A673 (cell line): Measurements from ENCODE around the gene MGAT5. TPM values are rescaled to one million over a fixed set of nuclear protein-coding genes. Genes with fewer than 3 reads are reported as not detected.

Source experiments
- BruUV-seq: library from RNA; stranded (reverse); fragments of 400-500 nt; replicated peaks from 2 replicates; lab custom pipeline; 2021; lab: Mats Ljungman, UMichigan
- CTCF ChIA-PET: fragments of 300-600 bp; sonication (Branson Sonifier 250); formaldehyde crosslinking; loops from one replicate; lab custom pipeline; 2022; ENCODE audit warnings: antibody characterized with exemption; lab: Charles Lee
- POLR2A ChIA-PET: fragments of 300-600 bp; sonication (Branson Sonifier 250); formaldehyde crosslinking; loops from one replicate; lab custom pipeline; 2022; ENCODE audit warnings: antibody characterized with exemption; ENCODE audit not compliant: low non-redundant PET; lab: Charles Lee
- DNase-seq: peaks from one replicate; pipeline ENCODE4 v3.0.0-alpha.2; 2015; ENCODE audit warnings: low spot score
- H3K27ac ChIP-seq: fragments of 200-600 bp; sonication (generic); 2 replicates; pipeline ENCODE4 v1.5.1; 2016; ENCODE audit warnings: mixed run types, low read depth, mild to moderate bottlenecking, mixed read lengths, antibody characterized with exemption, low read length; ENCODE audit not compliant: poor library complexity, severe bottlenecking
- H3K27me3 ChIP-seq: fragments of 200-600 bp; sonication (generic); replicated peaks from 2 replicates; pipeline ENCODE4 v1.6.1; 2017; ENCODE audit warnings: mixed run types, low read depth, mild to moderate bottlenecking, mixed read lengths, antibody characterized with exemption, low read length; ENCODE audit not compliant: insufficient read depth, poor library complexity
- H3K36me3 ChIP-seq: fragments of 200-600 bp; sonication (generic); 2 replicates; pipeline ENCODE4 v1.6.1; 2016; ENCODE audit warnings: mixed run types, mild to moderate bottlenecking, mixed read lengths, antibody characterized with exemption, low read length; ENCODE audit not compliant: insufficient read depth, poor library complexity, severe bottlenecking
- H3K4me1 ChIP-seq: fragments of 200-600 bp; sonication (generic); 2 replicates; pipeline ENCODE4 v1.6.1; 2017; ENCODE audit warnings: mixed run types, mild to moderate bottlenecking, mixed read lengths, antibody characterized with exemption, low read length; ENCODE audit not compliant: insufficient read depth, poor library complexity, severe bottlenecking
- H3K4me3 ChIP-seq: fragments of 200-600 bp; sonication (generic); 2 replicates; pipeline ENCODE4 v1.5.1; 2016; ENCODE audit warnings: low read depth, mixed run types, mild to moderate bottlenecking, mixed read lengths, low read length; ENCODE audit not compliant: poor library complexity, severe bottlenecking
- H3K9me3 ChIP-seq: fragments of 200-600 bp; sonication (generic); 2 replicates; pipeline ENCODE4 v1.6.1; 2016; ENCODE audit warnings: mixed run types, low read depth, mild to moderate bottlenecking, mixed read lengths, antibody characterized with exemption, low read length; ENCODE audit not compliant: poor library complexity, severe bottlenecking
- CTCF ChIP-seq: fragments of 300-800, 200-600 bp; sonication (generic); conservative IDR thresholded peaks from 2 replicates; pipeline ENCODE4 v1.5.1; 2017; ENCODE audit warnings: low read depth, mild to moderate bottlenecking, antibody characterized with exemption, low read length, moderate library complexity, mixed read lengths
- EZH2 ChIP-seq: fragments of 200-600 bp; sonication (generic); IDR thresholded peaks from 2 replicates; pipeline ENCODE4 v1.6.1; 2017; ENCODE audit warnings: borderline replicate concordance, low read depth, mild to moderate bottlenecking, mixed read lengths, antibody characterized with exemption, low read length; ENCODE audit not compliant: poor library complexity, severe bottlenecking
- intact Hi-C: fragments of 100-400 bp; cut with micrococcal nuclease; formaldehyde crosslinking; loops from one replicate; pipeline ENCODE4 v1.10.0; 2022; ENCODE audit not compliant: unreplicated experiment
- total RNA-seq: library from RNA; stranded (reverse); gene quantifications from 2 replicates; pipeline ENCODE4 v1.2.3, GENCODE V29; 2021

The MGAT5 gene
- total RNA-seq, 1 experiment from 2014 or later = 11.0 TPM

- Histone ChIP-seq H3K9me3 (no peaks in the 10 kb centered on the region), H3K4me1 (no peaks in the 10 kb centered on the region), H3K4me3 (no peak overlapping the region), H3K27me3 (peaks cover 4% of the 10 kb centered on the region), H3K36me3 (no peaks in the 10 kb centered on the region), H3K27ac (no peak overlapping the region)
- POLR2A ChIA-PET = no interaction called here
- intact Hi-C loops = no loop called here
- CTCF ChIA-PET = no interaction called here
- DNase-seq = no peak
- TF ChIP-seq CTCF = no peak
- no peak for TF ChIP-seq EZH2
- no TSS peak for BruUV-seq
Observed at GRCh38 chr2:134225841-134226240, 28.0 kb upstream of the MGAT5 start.

- Histone ChIP-seq H3K27ac (no peak overlapping the region), H3K36me3 (no peaks in the 10 kb centered on the region), H3K27me3 (no peaks in the 10 kb centered on the region), H3K4me1 (no peaks in the 10 kb centered on the region), H3K4me3 (no peak overlapping the region), H3K9me3 (no peaks in the 10 kb centered on the region)
- no peak for TF ChIP-seq EZH2
- TF ChIP-seq CTCF = no peak
- BruUV-seq = no TSS peak
- ChIA-PET CTCF (no interaction called here), POLR2A (no interaction called here)
- DNase-seq = no peak
- intact Hi-C loops = no loop called here
Observed at GRCh38 chr2:134226601-134227000, 27.3 kb upstream of the MGAT5 start.

GRCh38 chr2:134227666-134228065 lies 26.2 kb upstream of the MGAT5 start:
- TF ChIP-seq CTCF (no peak), EZH2 (no peak)
- CTCF ChIA-PET = no interaction called here
- no TSS peak for BruUV-seq
- no peaks in the 10 kb centered on the region for H3K27me3 ChIP-seq
- H3K9me3 ChIP-seq = no peaks in the 10 kb centered on the region
- no peaks in the 10 kb centered on the region for H3K4me1 ChIP-seq
- H3K36me3 ChIP-seq = no peaks in the 10 kb centered on the region
- H3K27ac ChIP-seq = no peak overlapping the region
- H3K4me3 ChIP-seq = no peak overlapping the region
- POLR2A ChIA-PET = no interaction called here
- intact Hi-C loops = no loop called here
- DNase-seq = no peak
